K562 (cell line): ENCODE measurements around the gene BET1L. TPM values are rescaled to one million over a fixed set of nuclear protein-coding genes. Genes with fewer than 3 reads are reported as not detected.

ENCODE experiments used
- C11orf30 ChIP-seq: fragments of 450-650 bp; IDR thresholded peaks from 2 replicates; pipeline ENCODE4 v1.6.1; 2016; ENCODE audit warnings: low read depth, mild to moderate bottlenecking
- CBFA2T2 ChIP-seq: fragments of 450-650 bp; conservative IDR thresholded peaks from 2 replicates; pipeline ENCODE4 v1.6.1; 2017; ENCODE audit warnings: mild to moderate bottlenecking
- CBFA2T3 ChIP-seq: fragments of 450-650 bp; IDR thresholded peaks from 2 replicates; pipeline ENCODE4 v1.6.1; 2017
- HDAC1 ChIP-seq, 2 experiments: fragments of 450-650 bp; IDR thresholded peaks; 2 replicates each; pipeline ENCODE4 v1.6.1; 2016 to 2017; ENCODE audit warnings: inconsistent platforms in 1 of 2, mild to moderate bottlenecking in 1 of 2, moderate library complexity in 1 of 2
- KLF1 ChIP-seq: fragments of 450-650 bp; IDR thresholded peaks from 2 replicates; pipeline ENCODE4 v1.6.1; 2016; ENCODE audit warnings: missing genetic modification characterization, missing compliant biosample characterization
- RCOR1 ChIP-seq, 2 experiments: IDR thresholded peaks; 2 replicates each; pipeline ENCODE4 v1.6.1; 2012; ENCODE audit warnings: low read depth in 2 of 2, low read length in 2 of 2, borderline replicate concordance in 1 of 2, improper control_type of control experiment in 1 of 2
- ZBTB1 ChIP-seq: sonication (generic); formaldehyde crosslinking; IDR thresholded peaks from 2 replicates; pipeline ENCODE4 v1.8.1; 2023; ENCODE audit warnings: missing genetic modification reagents, low read depth, mild to moderate bottlenecking, borderline replicate concordance
- polyA plus RNA-seq, 8 experiments: library from polyadenylated mRNA; depleted of rRNA in 4 of 8; stranded (reverse) in 5 of 8; unstranded in 3 of 8; fragments of >200 nt; fragmentation: Nextera tagmentation in 2 of 8; fragmentation: Illumina TruSeq in 1 of 8; extraction: Ambion mirVana in 2 of 8; extraction: Trizol in 1 of 8; gene quantifications; 2 replicates each; pipeline versions ENCODE4 v1.2.1 to v1.2.3, GENCODE V29; 2011 to 2014; ENCODE audit warnings: inconsistent platforms in 1 of 8, missing spikeins in 1 of 8
- total RNA-seq, 7 experiments: library from RNA; depleted of rRNA in 6 of 7; stranded (reverse); fragments of >200 nt in 6 of 7; fragmentation: Illumina TruSeq in 2 of 7; extraction: Trizol in 2 of 7; gene quantifications; 2 replicates each; pipeline versions ENCODE4 v1.2.1 to v1.2.3, GENCODE V29; 2011 to 2021; ENCODE audit warnings: low replicate concordance in 1 of 7
- TF ChIP-seq, protein P1 (sequence below): fragments of 200-600 bp; sonication (generic); IDR thresholded peaks from one replicate; pipeline ENCODE4 v1.6.1; 2012; ENCODE audit warnings: mild to moderate bottlenecking, low read depth, low read length, inconsistent platforms

BET1L gene
- total and polyA plus RNA-seq, 9 of the 15 experiments (the other 6 are each of a cell fraction or from before 2014, with no cell fraction given), result 9.9 to 69.1 (median 19.9) TPM

GRCh38 chr11:217704-218103, 10.5 kb upstream of the BET1L start (continued):
- TF ChIP-seq HDAC1 (IDR thresholded peaks at IDR 0.05) (no peak), CBFA2T3 (no peak), KLF1 (tag) (no peak), CBFA2T2 (0 out of 2 replicates have a peak, but pooled peaks have one; percentile 3), C11orf30 (no peak), ZBTB1 (no peak), RCOR1 (IDR thresholded peaks at IDR 0.05; ENCODE audit: borderline replicate concordance in 1 of 2, low read depth in 2 of 2, low read length in 2 of 2) (no peak)
- TF ChIP-seq, protein P1, sequence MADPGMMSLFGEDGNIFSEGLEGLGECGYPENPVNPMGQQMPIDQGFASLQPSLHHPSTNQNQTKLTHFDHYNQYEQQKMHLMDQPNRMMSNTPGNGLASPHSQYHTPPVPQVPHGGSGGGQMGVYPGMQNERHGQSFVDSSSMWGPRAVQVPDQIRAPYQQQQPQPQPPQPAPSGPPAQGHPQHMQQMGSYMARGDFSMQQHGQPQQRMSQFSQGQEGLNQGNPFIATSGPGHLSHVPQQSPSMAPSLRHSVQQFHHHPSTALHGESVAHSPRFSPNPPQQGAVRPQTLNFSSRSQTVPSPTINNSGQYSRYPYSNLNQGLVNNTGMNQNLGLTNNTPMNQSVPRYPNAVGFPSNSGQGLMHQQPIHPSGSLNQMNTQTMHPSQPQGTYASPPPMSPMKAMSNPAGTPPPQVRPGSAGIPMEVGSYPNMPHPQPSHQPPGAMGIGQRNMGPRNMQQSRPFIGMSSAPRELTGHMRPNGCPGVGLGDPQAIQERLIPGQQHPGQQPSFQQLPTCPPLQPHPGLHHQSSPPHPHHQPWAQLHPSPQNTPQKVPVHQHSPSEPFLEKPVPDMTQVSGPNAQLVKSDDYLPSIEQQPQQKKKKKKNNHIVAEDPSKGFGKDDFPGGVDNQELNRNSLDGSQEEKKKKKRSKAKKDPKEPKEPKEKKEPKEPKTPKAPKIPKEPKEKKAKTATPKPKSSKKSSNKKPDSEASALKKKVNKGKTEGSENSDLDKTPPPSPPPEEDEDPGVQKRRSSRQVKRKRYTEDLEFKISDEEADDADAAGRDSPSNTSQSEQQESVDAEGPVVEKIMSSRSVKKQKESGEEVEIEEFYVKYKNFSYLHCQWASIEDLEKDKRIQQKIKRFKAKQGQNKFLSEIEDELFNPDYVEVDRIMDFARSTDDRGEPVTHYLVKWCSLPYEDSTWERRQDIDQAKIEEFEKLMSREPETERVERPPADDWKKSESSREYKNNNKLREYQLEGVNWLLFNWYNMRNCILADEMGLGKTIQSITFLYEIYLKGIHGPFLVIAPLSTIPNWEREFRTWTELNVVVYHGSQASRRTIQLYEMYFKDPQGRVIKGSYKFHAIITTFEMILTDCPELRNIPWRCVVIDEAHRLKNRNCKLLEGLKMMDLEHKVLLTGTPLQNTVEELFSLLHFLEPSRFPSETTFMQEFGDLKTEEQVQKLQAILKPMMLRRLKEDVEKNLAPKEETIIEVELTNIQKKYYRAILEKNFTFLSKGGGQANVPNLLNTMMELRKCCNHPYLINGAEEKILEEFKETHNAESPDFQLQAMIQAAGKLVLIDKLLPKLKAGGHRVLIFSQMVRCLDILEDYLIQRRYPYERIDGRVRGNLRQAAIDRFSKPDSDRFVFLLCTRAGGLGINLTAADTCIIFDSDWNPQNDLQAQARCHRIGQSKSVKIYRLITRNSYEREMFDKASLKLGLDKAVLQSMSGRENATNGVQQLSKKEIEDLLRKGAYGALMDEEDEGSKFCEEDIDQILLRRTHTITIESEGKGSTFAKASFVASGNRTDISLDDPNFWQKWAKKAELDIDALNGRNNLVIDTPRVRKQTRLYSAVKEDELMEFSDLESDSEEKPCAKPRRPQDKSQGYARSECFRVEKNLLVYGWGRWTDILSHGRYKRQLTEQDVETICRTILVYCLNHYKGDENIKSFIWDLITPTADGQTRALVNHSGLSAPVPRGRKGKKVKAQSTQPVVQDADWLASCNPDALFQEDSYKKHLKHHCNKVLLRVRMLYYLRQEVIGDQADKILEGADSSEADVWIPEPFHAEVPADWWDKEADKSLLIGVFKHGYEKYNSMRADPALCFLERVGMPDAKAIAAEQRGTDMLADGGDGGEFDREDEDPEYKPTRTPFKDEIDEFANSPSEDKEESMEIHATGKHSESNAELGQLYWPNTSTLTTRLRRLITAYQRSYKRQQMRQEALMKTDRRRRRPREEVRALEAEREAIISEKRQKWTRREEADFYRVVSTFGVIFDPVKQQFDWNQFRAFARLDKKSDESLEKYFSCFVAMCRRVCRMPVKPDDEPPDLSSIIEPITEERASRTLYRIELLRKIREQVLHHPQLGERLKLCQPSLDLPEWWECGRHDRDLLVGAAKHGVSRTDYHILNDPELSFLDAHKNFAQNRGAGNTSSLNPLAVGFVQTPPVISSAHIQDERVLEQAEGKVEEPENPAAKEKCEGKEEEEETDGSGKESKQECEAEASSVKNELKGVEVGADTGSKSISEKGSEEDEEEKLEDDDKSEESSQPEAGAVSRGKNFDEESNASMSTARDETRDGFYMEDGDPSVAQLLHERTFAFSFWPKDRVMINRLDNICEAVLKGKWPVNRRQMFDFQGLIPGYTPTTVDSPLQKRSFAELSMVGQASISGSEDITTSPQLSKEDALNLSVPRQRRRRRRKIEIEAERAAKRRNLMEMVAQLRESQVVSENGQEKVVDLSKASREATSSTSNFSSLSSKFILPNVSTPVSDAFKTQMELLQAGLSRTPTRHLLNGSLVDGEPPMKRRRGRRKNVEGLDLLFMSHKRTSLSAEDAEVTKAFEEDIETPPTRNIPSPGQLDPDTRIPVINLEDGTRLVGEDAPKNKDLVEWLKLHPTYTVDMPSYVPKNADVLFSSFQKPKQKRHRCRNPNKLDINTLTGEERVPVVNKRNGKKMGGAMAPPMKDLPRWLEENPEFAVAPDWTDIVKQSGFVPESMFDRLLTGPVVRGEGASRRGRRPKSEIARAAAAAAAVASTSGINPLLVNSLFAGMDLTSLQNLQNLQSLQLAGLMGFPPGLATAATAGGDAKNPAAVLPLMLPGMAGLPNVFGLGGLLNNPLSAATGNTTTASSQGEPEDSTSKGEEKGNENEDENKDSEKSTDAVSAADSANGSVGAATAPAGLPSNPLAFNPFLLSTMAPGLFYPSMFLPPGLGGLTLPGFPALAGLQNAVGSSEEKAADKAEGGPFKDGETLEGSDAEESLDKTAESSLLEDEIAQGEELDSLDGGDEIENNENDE, result no peak
